ENCODE measurements around the gene CACUL1.

CACUL1 gene

DNA sequence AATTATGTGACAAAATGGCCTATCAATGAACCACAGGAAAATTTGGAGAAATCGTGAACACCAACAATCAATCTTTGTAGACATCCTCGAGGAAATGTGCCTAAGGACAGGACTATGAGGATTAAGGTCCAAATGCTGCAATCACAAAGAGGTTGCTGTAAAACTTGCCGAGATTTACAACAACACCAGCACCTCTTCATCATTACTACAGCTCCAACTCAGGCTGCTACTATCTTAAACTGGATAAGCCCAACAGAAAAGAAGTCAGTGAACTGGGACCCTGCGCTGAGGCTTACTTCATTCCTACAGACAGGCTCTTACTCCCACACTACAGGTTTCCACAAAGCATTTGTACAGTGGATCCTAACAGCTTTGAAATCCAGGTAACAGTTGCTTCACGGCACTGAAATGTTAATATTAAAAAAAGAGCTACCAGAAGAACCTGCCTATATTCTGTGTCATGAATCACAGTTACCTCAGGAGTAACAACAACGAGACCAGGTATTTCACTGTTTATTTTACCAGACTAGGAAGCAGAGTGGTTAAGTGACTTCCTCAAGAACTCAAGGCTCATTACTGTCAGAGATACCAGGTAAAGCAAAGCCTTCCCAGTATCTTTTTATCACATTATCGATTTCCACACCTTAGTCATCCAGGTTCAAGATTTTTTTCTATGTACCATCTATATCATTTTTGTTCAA is 23.9 kb downstream of the CACUL1 start:
- no peak for DNase-seq

DNA sequence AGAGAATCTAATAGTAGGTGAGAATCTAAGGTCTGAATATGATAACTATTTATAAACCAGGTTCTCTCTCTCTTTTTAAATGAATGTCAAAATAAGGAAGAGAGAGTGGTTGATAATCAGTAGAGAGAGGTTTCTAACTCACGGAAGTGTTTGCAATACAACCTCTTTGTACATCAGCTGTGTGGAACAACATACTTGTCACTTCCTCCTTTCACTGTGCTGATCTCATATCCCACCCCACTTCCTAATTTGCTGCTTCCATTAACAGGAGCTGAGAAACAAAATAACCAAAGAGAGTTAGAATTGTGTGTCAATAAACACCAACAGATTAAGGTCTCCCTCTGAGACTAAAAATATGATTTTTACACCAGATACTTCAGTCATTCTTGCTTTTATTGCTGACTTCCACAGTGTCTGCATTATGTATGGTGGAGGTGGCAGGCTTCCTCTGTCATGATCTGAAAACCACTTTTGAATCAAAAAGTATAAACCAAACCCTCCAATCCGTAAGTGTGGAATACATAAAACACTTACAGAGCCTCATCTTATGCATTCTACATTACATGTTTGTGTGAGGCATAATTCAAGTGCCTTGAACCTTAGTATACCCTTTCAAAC is 25.0 kb downstream of the CACUL1 start:
- DNase-seq: no peak

DNA sequence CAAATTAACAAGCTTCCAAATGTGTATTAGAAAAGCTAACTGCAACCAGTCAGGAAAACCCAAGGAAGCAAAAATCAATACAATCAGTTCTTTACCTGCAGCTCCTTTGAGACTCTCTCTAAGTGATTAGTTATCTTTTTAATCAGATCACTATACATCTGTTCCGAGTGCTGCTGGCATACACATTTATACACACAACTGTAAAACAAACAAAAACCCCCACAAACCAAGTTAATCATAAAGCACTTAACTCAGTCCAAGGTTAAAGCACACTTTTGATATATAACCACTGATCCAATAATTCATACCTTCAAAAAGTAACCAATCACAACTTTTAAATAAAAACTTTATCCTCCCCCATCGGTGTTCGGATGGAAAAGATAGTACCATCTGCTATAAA is 25.6 kb downstream of the CACUL1 start:
- DNase-seq: no peak

DNA sequence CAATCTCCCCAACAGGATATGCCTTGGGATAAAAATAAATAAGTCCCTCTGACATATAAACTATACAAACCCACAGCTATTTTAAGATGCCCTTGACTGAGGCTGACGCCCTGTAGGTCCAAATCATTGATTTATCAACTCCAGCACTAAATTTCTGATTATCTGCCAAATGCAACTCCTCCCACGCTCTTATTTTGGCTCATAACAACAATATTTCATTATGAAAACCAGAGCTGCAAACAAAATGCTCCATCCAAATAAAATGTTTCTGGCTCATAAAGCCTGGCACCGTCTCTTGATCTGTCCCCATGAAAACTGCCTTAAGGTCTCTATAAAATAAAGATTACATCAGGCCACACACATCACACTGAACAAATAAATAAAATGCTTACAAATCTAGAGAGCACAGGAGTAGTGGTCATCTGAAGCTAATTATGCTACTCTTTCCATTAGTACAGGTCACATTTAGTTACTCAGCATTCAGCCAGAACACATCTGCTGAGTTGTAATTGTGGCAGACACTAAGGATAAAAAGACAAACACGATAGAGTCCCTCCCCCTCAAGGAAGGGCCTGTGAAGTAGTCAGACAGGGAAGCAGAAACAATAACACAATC is 28.8 kb downstream of the CACUL1 start:
- DNase-seq: no peak

DNA sequence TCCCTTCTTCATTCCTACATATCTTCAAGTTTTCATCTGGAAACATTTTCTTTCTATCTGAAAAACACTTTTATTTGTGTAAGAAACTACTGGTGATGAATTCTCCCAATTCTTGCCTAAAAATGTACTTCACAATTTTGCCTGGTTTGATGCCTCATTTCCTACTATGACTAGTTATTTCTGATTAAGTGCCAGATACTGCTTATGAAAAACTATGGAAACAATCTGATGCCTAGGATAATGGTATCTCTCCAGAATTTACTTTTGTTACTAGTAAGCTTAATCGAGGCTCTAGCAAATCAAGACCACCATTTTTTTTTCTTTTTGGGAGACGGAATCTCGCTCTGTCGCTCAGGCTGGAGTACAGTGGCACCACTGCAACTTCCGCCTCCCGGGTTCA is 31.3 kb downstream of the CACUL1 start:
- no peak for DNase-seq

DNA sequence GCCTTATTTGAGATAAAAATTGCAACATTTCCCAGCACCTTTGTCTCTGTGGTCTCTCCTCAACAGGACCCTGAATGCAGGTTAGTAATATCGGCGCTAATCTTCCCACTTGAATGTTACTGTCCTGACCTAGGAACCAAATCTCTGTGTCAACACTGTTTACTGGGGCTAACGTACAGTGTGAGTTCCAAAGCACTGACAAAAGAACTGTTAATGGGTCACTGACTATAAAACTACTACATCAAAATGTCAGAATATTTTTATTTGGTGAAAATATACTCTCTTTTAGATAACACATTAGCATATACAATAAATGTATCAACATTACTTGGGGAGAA is 33.3 kb downstream of the CACUL1 start:
- no peak for DNase-seq

DNA sequence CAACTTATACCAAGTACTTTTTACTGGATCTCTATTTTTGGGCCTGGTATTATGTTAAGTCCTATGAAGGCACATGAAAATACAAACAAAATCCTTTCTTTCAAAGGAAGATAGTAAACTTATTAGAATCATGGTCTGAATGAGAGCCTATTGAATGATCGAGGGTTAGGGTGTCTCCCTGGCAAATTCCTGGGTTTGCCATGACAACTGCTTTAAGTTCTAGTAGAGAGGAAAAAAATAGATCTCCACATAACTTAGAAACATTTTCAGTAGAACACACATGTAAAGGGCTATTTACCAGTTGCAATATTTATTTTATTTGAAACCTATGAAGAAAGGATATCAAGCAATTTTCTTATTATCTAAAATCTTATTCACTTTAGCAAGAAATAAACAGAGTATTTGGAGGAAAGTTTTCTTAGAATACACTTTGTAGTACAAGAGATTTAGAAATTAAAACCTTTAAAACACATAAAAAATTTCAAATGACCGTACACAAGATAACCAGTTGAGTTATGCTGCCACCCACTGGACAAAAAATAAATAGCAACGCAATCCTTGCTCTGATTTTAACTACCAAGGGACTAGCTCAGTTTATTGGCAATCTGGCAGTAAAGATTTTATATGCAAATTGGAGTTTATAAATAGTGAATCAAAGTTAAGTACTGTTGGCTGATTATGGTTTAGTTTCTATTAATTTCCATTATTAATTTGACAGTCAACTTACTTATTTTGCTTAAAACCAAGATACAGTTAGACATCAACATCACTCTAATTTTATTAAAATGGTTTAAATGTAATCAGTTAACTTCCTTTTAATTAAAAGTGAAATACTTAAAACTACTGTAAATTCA is 33.9 kb downstream of the CACUL1 start:
- DNase-seq: peak; percentile 71

DNA sequence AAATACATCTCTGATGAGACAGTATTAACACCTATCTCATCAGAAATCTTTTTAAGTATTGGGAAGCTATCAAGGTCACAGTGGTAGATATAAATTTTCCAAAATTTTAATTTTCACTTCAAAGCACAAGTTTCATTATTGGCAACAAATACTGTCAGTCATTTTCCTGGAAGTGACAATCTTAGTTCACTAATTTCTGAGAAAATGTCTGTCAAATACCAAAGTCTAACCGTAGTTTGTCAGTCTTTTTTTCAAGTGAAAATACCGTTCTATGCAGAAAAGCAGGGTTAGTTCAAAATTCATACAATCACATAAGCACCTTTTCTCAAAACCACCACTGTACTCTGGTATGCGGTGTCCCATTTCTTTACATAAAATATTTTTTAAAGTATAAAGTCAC is 40.4 kb downstream of the CACUL1 start:
- no peak for DNase-seq

DNA sequence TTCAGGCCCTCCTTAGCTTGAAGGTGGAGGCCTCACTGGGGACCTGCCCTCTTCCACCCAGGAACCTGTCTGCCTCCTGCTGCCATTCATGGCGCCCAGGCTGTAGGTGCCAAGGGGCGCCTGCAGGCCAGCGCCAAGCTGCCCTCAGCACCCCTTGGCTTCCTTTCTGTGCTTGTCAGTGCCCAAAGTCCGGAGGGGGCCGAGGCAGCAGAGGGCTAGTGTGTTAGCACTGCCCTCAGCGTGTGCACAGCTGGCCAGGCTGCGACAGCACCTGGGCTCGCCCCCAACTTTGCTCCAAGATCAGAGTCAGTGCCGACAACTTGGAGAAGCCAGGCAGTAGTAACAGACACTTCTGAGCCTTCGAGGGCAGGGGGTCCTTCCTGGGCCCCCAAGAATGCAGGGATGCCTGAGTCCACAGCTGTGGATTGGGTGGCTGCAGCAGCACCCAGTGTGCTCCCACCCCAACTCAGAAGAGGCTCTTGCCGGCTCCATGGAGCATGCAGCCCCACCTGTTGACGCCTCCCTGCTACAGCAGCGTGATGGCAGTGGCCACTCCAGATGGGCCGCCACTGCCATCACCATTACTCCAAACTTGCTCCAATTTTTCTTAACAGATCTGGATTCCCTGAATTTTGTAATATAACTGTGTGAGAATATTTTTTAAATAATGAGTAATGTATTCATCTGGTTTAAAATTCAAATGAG is 41.7 kb downstream of the CACUL1 start:
- no peak for DNase-seq

DNA sequence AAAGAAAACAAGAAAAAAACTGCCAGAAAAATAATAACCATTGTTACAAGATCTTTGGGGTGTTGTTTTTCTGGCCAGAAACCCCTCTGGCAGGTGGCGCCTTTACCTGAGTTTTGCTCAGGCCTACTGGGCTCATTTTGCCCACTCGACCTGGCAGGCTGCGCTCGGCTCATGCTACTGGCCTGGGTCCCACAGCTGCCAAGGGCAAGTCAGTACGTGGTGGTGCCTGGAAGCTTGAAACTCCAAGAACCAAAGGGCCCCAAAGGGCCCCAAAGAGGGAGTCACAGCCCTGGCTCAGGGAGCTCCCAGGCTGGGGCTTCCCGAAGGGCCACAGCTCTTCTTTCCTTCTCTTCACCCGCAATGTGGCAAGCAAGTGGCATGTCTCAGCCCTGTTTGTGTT is 42.7 kb downstream of the CACUL1 start:
- DNase-seq: no peak

DNA sequence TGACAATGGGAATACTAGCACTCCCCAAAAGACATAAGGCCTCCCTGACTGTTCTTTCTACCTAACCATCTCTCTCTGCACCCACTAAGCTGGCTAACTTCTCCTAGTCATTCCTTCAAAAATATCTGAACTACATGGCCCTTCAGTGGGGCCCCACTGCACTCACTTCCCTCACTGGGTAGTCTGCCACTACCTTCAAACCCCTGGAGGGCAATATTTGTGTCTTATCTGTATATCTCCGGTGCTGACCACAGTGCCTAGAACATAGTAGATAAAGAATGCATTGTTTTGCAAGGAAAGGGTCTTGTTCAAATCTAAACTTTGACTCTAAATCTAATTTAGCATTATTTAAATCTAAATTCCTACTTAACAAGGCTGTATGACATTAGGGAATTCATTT is 44.3 kb downstream of the CACUL1 start:
- no peak for DNase-seq

DNA sequence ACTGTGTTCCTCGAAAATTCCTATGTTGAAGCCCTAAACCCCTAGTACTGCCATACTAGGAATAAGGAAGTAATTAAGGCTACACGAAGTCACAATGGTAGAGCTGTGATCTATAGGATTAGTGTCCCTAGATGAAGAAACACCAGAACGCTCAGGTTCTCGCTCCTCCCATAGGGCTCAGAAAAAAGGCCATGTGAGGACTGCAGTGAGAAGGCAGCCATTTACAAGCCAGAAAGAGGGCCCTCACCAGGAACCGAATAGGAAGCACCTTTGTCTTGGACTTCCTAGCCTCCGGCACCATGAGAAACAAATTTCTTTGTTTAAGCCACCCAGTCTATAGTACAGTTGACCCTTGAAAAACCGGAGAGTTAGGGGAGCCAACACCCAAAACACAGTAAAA is 46.2 kb downstream of the CACUL1 start:
- DNase-seq: no peak

DNA sequence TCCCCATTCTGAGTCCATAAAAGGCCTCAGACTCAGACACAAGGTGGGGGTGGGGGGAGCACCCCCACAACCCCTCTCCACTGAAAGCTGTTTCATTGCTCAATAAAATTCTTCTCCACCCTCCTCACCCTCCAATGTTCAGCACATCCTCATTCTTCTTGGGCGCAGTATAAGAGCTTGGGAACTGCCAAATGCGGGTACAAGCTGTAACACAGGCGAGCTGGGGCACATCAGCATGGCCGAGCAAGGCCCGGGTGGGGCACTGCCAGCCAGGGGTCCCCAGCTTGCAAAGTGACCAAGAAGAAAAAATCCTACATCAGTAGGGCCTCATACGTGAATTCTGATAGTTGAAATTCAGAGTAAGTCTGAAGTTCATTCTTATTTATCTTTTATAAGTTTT is 50.1 kb downstream of the CACUL1 start:
- DNase-seq: no peak

DNA sequence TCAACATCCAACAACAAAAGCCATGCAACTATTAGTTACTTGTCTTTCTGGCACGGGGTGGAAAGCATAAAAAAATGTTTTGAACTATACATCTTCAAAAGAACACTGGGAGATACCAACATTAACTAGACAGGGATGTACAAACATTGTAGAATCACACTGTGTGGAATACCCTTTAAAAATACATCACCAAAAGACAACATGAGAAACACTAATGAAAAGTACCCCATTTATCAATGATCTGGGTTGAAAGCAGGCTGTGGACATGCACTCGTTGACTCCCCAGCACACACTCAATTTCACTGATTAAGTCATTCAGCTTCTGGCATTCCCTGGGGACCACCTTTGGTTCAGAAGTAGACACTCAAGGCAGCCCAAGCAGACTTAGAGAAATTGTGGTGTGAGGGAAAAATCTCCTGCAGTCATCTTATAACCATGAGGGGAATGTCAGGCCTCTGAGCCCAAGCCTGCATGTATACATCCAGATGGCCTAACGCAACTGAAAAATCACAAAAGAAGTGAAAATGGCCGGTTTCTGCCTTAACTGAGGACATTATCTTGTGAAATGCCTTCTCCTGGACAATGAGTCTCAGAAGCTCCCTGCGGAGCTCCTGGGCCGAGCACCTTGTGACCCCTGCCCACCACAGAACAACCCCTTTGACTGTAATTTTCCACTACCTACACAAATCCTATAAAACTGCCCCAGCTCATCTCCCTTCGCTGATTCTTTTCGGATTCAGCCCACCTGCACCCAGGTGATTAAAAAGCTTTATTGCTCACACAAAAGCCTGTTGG is 53.0 kb downstream of the CACUL1 start:
- DNase-seq: no peak

DNA sequence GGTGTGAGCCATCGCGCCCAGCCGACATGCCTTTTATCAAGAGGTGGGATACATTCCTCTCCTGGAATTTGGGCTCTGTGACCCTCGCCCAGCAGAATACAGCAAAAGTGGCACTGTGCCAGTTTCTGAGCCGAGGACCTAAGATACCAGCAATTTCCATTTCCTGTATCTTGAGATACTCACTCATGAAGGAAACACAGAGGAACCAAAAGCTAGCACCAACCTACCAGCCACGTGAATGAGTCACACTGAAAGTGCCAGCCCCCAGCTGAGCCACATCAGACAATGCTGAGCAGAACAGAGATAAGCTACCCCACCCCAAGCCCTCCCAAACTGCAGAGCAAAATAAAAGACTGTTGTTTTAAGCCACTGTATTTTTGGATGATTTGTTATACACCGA is 56.3 kb downstream of the CACUL1 start:
- peak; percentile 83 for DNase-seq

DNA sequence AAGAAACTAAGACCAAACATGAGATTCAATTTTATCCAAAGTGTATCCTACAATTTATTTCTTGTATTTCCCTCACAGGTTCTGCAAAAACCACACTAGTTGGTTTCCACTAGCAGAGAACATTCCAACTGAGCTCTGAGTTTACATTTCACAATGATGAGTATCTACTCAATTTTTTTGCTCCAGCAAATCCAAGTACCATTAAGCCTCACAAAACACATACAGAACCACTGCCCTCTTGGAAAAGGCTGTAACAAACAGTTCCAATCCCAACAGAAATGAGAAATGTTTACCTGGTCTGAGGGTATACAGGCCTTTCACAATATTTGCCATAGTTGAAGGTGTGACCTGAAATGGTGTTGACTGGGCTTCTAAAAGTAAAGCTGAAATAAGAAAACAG is 59.9 kb downstream of the CACUL1 start:
- DNase-seq: no peak

DNA sequence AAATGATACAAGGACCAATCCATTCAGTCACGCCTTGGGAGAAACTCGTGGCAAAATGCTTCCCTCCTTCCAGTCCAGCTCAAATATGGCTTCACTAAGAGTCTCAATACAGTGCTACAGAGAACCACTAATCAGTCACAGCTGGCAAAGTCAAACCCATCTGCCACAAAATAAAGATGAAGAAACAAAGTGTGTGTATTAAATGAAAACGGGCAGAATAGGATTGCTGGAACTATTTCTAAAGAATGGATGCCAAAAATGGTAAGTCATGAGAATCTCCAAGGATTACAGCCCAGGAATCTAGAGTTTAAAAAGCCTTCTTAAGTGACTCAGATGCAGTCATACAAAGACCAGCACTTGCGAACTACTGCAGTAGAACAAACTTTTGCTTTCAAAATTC is 61.9 kb downstream of the CACUL1 start:
- DNase-seq: no peak

DNA sequence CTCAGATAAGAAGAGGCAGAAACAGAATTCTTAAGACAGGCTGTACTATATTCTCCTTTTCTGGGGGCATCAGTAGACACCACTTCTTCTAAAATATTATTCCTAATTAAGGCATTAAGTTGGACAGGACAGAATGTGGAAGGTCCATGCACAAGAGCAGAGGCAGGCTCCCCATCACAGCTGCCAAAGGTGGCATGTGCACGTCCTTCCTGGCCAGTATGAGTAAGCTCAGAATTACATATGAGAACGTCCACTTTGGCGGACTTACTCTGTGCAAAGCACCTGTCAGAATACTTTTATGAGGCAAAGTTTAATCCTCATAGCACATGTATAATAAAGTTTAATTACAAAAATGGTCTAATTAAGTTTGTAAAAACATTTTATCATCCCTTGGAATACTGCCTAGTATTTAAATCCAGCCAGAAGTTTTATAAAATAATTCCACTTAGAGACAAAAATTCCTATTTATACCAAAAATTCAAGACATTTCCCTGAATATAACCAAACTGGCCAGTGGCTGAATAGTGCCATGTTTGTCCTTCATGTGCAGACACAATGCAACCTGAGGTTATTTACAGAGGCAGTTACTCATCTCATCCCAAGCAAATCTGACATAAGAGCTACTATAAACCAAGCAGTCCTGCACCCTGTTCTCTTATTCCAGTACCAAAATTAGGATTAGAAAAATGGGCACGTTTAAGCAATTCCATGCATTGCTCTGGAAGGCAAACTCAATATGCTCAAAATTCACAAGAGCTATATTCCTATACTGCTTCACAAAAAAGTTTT is 65.5 kb downstream of the CACUL1 start:
- DNase-seq: no peak

DNA sequence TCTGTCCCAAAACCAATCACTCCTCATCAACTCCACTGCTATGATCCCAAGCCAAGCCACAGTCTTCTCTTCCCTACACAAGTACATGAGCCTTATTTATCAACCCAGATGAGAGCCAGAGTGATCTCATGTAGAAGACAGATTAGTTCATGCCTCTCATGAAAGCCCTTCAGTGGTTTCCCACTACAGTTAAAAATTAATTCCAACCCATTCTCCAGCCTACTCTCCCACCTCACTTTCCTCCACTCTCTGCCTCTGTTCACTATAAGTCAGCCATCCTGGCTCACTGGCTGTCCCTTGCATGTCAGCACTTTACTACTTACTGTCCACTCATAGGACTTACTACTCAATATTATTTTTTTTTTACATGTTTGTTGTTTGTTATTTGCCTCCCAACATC is 67.3 kb downstream of the CACUL1 start:
- DNase-seq: no peak

DNA sequence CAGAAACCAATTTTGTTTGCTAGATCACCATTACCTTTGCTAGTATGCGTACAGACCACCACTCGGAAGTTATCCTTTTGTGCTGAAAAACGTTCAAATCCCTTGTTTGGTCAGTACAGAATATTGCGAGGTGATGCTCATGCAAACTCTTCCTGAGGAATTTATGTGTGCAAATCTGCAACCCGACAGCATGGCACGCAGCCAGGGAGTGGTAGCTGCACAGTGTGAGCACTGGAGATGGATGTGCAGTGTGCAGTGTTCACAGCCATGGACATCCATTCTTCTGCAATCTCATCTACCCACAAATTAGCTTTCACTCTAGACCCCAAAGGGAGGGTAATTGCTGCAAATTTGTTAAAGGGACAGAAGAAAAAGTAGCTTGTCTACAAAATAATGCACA is 72.2 kb downstream of the CACUL1 start:
- no peak for DNase-seq

DNA sequence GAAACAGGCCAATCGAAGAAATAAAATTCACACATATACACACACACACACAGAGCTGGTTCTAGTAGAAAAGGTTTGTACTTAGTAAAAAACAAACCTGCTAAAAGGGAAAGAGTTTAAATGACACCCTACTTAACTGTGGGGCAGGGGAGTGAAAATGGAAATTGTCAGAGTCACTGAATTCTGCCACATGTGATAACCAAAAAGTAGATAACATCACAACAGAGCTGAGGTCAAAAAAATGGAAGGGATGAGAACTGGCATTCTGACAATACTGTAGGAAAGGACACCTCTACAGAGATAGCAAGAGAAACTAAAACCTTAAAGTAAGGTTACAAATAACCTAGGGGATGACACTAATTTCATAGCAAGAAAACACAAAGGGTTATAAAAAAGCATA is 74.6 kb downstream of the CACUL1 start:
- no peak for DNase-seq
